IMR-90 (cell line): ENCODE measurements around the gene ZCCHC24.

Experiments used
- CHD1 ChIP-seq: IDR thresholded peaks from 2 replicates; pipeline ENCODE4 v1.6.1; 2012; ENCODE audit warnings: low read depth, low read length, improper control_type of control experiment
- CTCF ChIP-seq: conservative IDR thresholded peaks from 2 replicates; pipeline ENCODE4 v1.5.1; 2012; ENCODE audit warnings: mild to moderate bottlenecking, low read depth, low read length, improper control_type of control experiment
- ELK1 ChIP-seq: fragments of 150-350 bp; IDR thresholded peaks from 2 replicates; pipeline ENCODE4 v1.6.1; 2016; ENCODE audit warnings: low read depth, mild to moderate bottlenecking, low read length, moderate library complexity, borderline replicate concordance
- MXI1 ChIP-seq: IDR thresholded peaks from 2 replicates; pipeline ENCODE4 v1.6.1; 2012; ENCODE audit warnings: low read depth, mild to moderate bottlenecking, low read length, moderate library complexity, borderline replicate concordance
- NFE2L2 ChIP-seq: fragments of 150-350 bp; IDR thresholded peaks from 2 replicates; pipeline ENCODE4 v1.6.1; 2016; ENCODE audit warnings: low read depth, mild to moderate bottlenecking, low read length
- POLR2A ChIP-seq: IDR thresholded peaks from 2 replicates; pipeline ENCODE4 v1.6.1; 2012; ENCODE audit warnings: mild to moderate bottlenecking, low read depth, low read length
- RAD21 ChIP-seq: IDR thresholded peaks from 2 replicates; pipeline ENCODE4 v1.6.1; 2012; ENCODE audit warnings: low read length, improper control_type of control experiment
- RCOR1 ChIP-seq: IDR thresholded peaks from 2 replicates; pipeline ENCODE4 v1.6.1; 2012; ENCODE audit warnings: mild to moderate bottlenecking, low read length, improper control_type of control experiment; ENCODE audit not compliant: insufficient replicate concordance
- RFX5 ChIP-seq: IDR thresholded peaks from 2 replicates; pipeline ENCODE4 v1.8.0; 2012; ENCODE audit warnings: low read depth, mild to moderate bottlenecking, low read length, moderate library complexity
- SMC3 ChIP-seq: fragments of 150-350 bp; IDR thresholded peaks from 2 replicates; pipeline ENCODE4 v1.6.1; 2016; ENCODE audit warnings: low read depth, mild to moderate bottlenecking, antibody characterized with exemption, low read length, moderate library complexity

- TF ChIP-seq CTCF: no peak
- no peak for TF ChIP-seq RFX5
- no peak for TF ChIP-seq SMC3
- TF ChIP-seq NFE2L2: no peak
- TF ChIP-seq POLR2A: no peak
- no peak for TF ChIP-seq RAD21
- no peak for TF ChIP-seq CHD1
- no peak for TF ChIP-seq ELK1
- TF ChIP-seq MXI1: no peak
- TF ChIP-seq RCOR1: no peak
Measured at GRCh38 chr10:79376751-79377556, 68.5 kb downstream of the ZCCHC24 start.
